H1 (cell line): ENCODE results near the gene C2orf72. TPM values are rescaled to one million over a fixed set of nuclear protein-coding genes. Genes with fewer than 3 reads are reported as not detected.

Experiments used
- CBX5 ChIP-seq: fragments of 300-800, 300-1000 bp; sonication (generic); IDR thresholded peaks from 2 replicates; pipeline ENCODE4 v1.7.1; 2016; ENCODE audit warnings: antibody characterized with exemption, low read length, low read depth
- EZH2 ChIP-seq: fragments of 200-600 bp; sonication (generic); IDR thresholded peaks from 2 replicates; pipeline ENCODE4 v1.7.1; 2012; ENCODE audit warnings: low read depth, mild to moderate bottlenecking, moderate library complexity, low read length, inconsistent platforms; ENCODE audit not compliant: severe bottlenecking
- GTF2F1 ChIP-seq: IDR thresholded peaks from 2 replicates; pipeline ENCODE4 v1.6.1; 2012; ENCODE audit warnings: low read depth, low read length, improper control_type of control experiment, borderline replicate concordance
- HDAC6 ChIP-seq: IDR thresholded peaks from one replicate; pipeline ENCODE4 v1.7.1; 2012; ENCODE audit warnings: low read depth, mild to moderate bottlenecking, inconsistent platforms, low read length, moderate library complexity
- KDM4A ChIP-seq: IDR thresholded peaks from one replicate; pipeline ENCODE4 v1.7.1; 2012; ENCODE audit warnings: low read depth, mild to moderate bottlenecking, moderate library complexity, low read length, inconsistent platforms; ENCODE audit not compliant: severe bottlenecking
- NRF1 ChIP-seq: IDR thresholded peaks from 2 replicates; pipeline ENCODE4 v1.6.1; 2011; ENCODE audit warnings: mild to moderate bottlenecking, low read depth, low read length, improper control_type of control experiment
- SP1 ChIP-seq: IDR thresholded peaks from 2 replicates; pipeline ENCODE4 v1.6.1; 2011; ENCODE audit warnings: low read depth, low read length
- YY1 ChIP-seq: IDR thresholded peaks from 2 replicates; pipeline ENCODE4 v1.6.1; 2011; ENCODE audit warnings: low read depth, mild to moderate bottlenecking, low read length
- polyA plus RNA-seq, 7 experiments: library from polyadenylated mRNA; depleted of rRNA in 3 of 7; stranded (reverse) in 5 of 7; unstranded in 2 of 7; fragments of >200 nt in 5 of 7; fragments of 200-250 nt in 2 of 7; gene quantifications; 1 replicate in 5 of 7; 2 replicates in 1 of 7; 4 replicates in 1 of 7; pipeline versions ENCODE4 v1.2.1 to v1.2.3, GENCODE V29; 2011 to 2013; ENCODE audit warnings: missing spikeins in 2 of 7, mixed read lengths in 2 of 7
- total RNA-seq: library from RNA; stranded (reverse); fragmentation: NEBNext Ultra II Directional; extraction: Animal tissue kit (Norgen Biotek cat#: 25700); gene quantifications from 2 replicates; pipeline ENCODE4 v1.2.1, GENCODE V29; 2021
- TF ChIP-seq, protein P1 (sequence below): IDR thresholded peaks from 2 replicates; pipeline ENCODE4 v1.6.1; 2012; ENCODE audit warnings: inconsistent platforms

C2orf72 gene
- total and polyA plus RNA-seq, 2 of the 8 experiments (the other 6 are each of a cell fraction or from before 2014, with no cell fraction given): 1.1 to 1.7 TPM

DNA sequence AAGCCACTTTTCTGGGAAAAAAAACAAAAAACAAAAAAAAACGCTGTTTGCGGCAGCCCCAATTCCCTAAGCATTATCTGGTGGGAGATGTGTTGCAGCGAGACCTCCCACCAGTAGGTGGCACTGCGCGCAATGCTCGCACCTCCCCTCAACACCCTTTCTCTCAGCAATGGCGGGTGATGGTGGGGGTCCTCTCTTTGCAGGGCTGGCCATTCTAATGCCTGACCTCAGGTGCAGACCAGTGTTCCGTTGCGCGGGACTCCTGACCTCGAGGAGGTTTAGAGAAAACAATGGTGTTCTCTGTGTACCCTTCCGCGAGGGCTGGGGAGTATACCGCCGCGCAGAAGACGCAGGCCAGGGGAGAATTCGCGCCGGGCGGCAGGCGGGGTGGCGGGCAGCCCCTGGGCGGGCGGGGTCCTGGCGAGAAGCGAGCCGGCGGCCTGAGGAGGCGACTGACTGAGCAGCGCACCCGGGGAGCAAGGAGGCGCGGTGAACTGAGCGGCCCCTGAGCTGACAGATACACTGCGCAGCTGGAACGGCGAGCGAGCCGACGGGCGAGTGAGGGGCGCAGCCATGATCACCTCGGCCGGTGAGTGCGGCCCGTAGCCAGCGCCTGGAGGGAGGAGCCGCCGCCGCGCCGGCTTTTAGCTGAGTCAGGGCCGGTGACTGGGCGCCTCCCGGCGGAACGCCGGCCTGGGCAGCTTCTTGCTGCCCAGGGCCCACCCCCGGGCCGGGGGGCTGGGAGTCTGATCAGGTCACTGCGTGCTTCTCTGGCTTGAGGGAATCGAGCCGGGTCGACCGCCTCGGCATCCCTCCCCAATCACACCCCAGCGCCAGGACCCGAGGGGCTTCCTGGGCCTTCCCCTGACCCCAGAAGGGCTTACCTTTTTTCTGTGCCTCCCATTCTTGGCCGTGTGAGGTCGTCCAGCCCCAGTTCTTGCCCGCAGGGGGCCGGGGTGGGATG is 19.4 kb downstream of the C2orf72 start, which contains the start of gene PSMD1 (continued):
- peak; percentile 49 for TF ChIP-seq KDM4A
- TF ChIP-seq EZH2: no peak
- 0 out of 2 replicates have a peak, but pooled peaks have one; percentile 35 for TF ChIP-seq SP1
- TF ChIP-seq YY1: peak; percentile 96
- no peak for TF ChIP-seq CBX5
- TF ChIP-seq, protein P1, sequence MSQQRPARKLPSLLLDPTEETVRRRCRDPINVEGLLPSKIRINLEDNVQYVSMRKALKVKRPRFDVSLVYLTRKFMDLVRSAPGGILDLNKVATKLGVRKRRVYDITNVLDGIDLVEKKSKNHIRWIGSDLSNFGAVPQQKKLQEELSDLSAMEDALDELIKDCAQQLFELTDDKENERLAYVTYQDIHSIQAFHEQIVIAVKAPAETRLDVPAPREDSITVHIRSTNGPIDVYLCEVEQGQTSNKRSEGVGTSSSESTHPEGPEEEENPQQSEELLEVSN: no peak
- TF ChIP-seq HDAC6: no peak
- no peak for TF ChIP-seq NRF1
- no peak for TF ChIP-seq GTF2F1
